OCI-LY1 (cell line): Measurements from ENCODE around the gene FAM193B.

Experiments used
- H2AFZ ChIP-seq: fragments of 200-600 bp; sonication (generic), shearing (Covaris generic); 2 replicates; pipeline ENCODE4 v1.6.0; 2014; ENCODE audit warnings: antibody characterized with exemption, mild to moderate bottlenecking, low read length
- H3F3A ChIP-seq: fragments of 200-600 bp; sonication (generic), shearing (Covaris generic); 2 replicates; pipeline ENCODE4 v1.6.0; 2014; ENCODE audit warnings: mild to moderate bottlenecking, antibody characterized with exemption, low read length, moderate library complexity; ENCODE audit not compliant: insufficient read depth
- H3K27ac ChIP-seq: fragments of 200-600 bp; sonication (generic); 2 replicates; pipeline ENCODE4 v1.5.1; 2014; ENCODE audit warnings: low read length, mixed run types, mild to moderate bottlenecking, low read depth; ENCODE audit not compliant: poor library complexity, severe bottlenecking
- H3K27me3 ChIP-seq: fragments of 200-600 bp; sonication (generic); 2 replicates; pipeline ENCODE4 v1.6.0; 2014; ENCODE audit warnings: antibody characterized with exemption, mild to moderate bottlenecking, low read length, moderate library complexity; ENCODE audit not compliant: insufficient read depth
- H3K36me3 ChIP-seq: fragments of 200-600 bp; sonication (generic); 2 replicates; pipeline ENCODE4 v1.6.1; 2014; ENCODE audit warnings: mild to moderate bottlenecking, antibody characterized with exemption, low read length, moderate library complexity, mixed read lengths; ENCODE audit not compliant: insufficient read depth
- H3K4me1 ChIP-seq: fragments of 200-600 bp; sonication (generic); 2 replicates; pipeline ENCODE4 v1.5.1; 2014; ENCODE audit warnings: mild to moderate bottlenecking, low read length, moderate library complexity; ENCODE audit not compliant: insufficient read depth, severe bottlenecking
- H3K4me2 ChIP-seq: fragments of 200-600 bp; sonication (generic), shearing (Covaris generic); 2 replicates; pipeline ENCODE4 v1.6.1; 2014; ENCODE audit warnings: low read length
- H3K4me3 ChIP-seq: fragments of 200-600 bp; sonication (generic); 2 replicates; pipeline ENCODE4 v1.5.1; 2014; ENCODE audit warnings: low read length, low read depth, mild to moderate bottlenecking, mixed read lengths; ENCODE audit not compliant: poor library complexity, severe bottlenecking
- H3K79me2 ChIP-seq: fragments of 200-600 bp; shearing (Covaris generic); 2 replicates; pipeline ENCODE4 v1.6.1; 2016; ENCODE audit warnings: mixed run types, low read length, mixed read lengths; ENCODE audit not compliant: insufficient read depth
- H3K9ac ChIP-seq: fragments of 200-600 bp; sonication (generic), shearing (Covaris generic); 2 replicates; pipeline ENCODE4 v1.6.1; 2014; ENCODE audit warnings: mild to moderate bottlenecking, low read length, mixed read lengths
- H3K9me2 ChIP-seq: fragments of 200-600 bp; sonication (generic), shearing (Covaris generic); 2 replicates; pipeline ENCODE4 v1.6.1; 2014; ENCODE audit warnings: low read depth, mild to moderate bottlenecking, low read length, mixed read lengths
- H3K9me3 ChIP-seq: fragments of 200-600 bp; shearing (Covaris generic); 2 replicates; pipeline ENCODE4 v1.6.1; 2014; ENCODE audit warnings: low read length, mixed read lengths
- H4K20me1 ChIP-seq: fragments of 200-600 bp; sonication (generic), shearing (Covaris generic); 2 replicates; pipeline ENCODE4 v1.6.0; 2016; ENCODE audit warnings: mild to moderate bottlenecking, low read length; ENCODE audit not compliant: insufficient read depth
- EZH2 ChIP-seq: fragments of 200-600 bp; sonication (generic), shearing (Covaris generic); IDR thresholded peaks from 2 replicates; pipeline ENCODE4 v1.8.0; 2017; ENCODE audit warnings: borderline replicate concordance, mixed run types, mild to moderate bottlenecking, antibody characterized with exemption, low read length, moderate library complexity, mixed read lengths
- TF ChIP-seq, protein P1 (sequence below): fragments of 200-600 bp; sonication (generic), shearing (Covaris generic); IDR thresholded peaks from 2 replicates; pipeline ENCODE4 v1.5.1; 2017; ENCODE audit warnings: mild to moderate bottlenecking, antibody characterized with exemption, low read length, moderate library complexity, mixed read lengths

FAM193B gene

DNA sequence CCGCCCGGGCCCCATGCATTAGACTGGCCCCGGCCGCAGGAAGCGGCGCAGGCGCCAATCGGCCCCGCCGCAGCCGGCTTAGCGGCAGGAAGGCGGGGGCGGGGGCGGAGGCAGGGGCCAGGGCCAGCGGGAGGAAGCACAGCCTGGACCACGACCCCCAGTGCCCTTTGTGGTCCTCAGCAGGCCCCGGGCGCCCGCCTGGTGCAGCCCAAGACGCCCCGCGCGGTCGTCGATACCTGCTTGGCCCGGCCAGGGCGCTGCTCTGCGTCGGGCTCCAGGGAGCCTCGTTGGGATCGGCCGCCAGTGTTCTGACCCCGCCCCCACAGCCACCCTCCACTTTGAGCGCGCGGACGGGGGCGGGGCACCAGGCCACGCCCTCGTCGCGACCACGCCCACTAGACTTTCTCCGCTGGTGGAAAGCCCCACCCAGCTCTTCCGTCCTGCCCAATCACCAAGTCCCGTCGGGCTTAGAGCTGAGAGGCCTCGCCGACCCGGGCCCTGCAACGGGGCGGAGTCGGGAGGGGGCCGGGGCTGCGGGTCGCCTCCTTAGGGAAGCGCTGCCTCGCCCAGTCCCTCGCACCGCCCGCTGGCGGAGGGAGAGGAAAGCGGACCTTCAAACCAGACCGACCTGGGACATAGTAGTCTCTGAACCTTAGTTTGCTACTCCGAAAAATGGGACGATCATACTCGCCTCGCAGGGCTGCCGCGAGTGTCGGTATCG lies 56.9 kb downstream of the FAM193B start, which contains the start of gene PDLIM7:
Gene PDLIM7 (minus strand): TSS at position 313 of the 721 bp plus-strand sequence. CDS start 1,092 bp downstream, outside the sequence.
- H3K9ac ChIP-seq, result peak within 1 kb of the TSS; percentile 81
- peaks cover under 1% of the 10 kb centered on the region; the same call in 1 of the 2 replicates for H3K36me3 ChIP-seq
- no peaks in the 10 kb centered on the region for H3K9me3 ChIP-seq
- H3K9me2 ChIP-seq, result no peaks in the 10 kb centered on the region
- H3K27ac ChIP-seq, result peak within 1 kb of the TSS; percentile 80
- no peak within 1 kb of the TSS for H2AFZ ChIP-seq
- peaks cover 49% of the 10 kb centered on the region for H3K4me1 ChIP-seq
- no peak for TF ChIP-seq EZH2
- TF ChIP-seq, protein P1, sequence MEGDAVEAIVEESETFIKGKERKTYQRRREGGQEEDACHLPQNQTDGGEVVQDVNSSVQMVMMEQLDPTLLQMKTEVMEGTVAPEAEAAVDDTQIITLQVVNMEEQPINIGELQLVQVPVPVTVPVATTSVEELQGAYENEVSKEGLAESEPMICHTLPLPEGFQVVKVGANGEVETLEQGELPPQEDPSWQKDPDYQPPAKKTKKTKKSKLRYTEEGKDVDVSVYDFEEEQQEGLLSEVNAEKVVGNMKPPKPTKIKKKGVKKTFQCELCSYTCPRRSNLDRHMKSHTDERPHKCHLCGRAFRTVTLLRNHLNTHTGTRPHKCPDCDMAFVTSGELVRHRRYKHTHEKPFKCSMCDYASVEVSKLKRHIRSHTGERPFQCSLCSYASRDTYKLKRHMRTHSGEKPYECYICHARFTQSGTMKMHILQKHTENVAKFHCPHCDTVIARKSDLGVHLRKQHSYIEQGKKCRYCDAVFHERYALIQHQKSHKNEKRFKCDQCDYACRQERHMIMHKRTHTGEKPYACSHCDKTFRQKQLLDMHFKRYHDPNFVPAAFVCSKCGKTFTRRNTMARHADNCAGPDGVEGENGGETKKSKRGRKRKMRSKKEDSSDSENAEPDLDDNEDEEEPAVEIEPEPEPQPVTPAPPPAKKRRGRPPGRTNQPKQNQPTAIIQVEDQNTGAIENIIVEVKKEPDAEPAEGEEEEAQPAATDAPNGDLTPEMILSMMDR, result no peak
- peaks cover 7% of the 10 kb centered on the region; the same call in 1 of the 2 replicates for H3F3A ChIP-seq
- no peaks in the 10 kb centered on the region for H3K27me3 ChIP-seq
- H4K20me1 ChIP-seq, result no peaks in the 10 kb centered on the region
- H3K79me2 ChIP-seq, result no peaks in the 10 kb centered on the region
- H3K4me2 ChIP-seq, result peak within 1 kb of the TSS; percentile 71
- peak within 1 kb of the TSS; percentile 80 for H3K4me3 ChIP-seq

GRCh38 chr5:177496727-177497291 lies 57.6 kb downstream of the FAM193B start:
- Histone ChIP-seq H3K27ac (peak overlapping the region; percentile 80), H3K9me2 (no peaks in the 10 kb centered on the region), H2AFZ (no peak overlapping the region), H3K4me2 (peak overlapping the region; percentile 71), H3K36me3 (no peaks in the 10 kb centered on the region), H3K27me3 (no peaks in the 10 kb centered on the region), H3K4me1 (peaks cover 42% of the 10 kb centered on the region), H3K9me3 (no peaks in the 10 kb centered on the region), H3F3A (peaks cover 3% of the 10 kb centered on the region; the same call in 1 of the 2 replicates), H3K79me2 (no peaks in the 10 kb centered on the region), H3K9ac (peak overlapping the region; percentile 81), H3K4me3 (peak overlapping the region; percentile 80), H4K20me1 (no peaks in the 10 kb centered on the region)
- no peak for TF ChIP-seq EZH2
- TF ChIP-seq, protein P1, result no peak

DNA sequence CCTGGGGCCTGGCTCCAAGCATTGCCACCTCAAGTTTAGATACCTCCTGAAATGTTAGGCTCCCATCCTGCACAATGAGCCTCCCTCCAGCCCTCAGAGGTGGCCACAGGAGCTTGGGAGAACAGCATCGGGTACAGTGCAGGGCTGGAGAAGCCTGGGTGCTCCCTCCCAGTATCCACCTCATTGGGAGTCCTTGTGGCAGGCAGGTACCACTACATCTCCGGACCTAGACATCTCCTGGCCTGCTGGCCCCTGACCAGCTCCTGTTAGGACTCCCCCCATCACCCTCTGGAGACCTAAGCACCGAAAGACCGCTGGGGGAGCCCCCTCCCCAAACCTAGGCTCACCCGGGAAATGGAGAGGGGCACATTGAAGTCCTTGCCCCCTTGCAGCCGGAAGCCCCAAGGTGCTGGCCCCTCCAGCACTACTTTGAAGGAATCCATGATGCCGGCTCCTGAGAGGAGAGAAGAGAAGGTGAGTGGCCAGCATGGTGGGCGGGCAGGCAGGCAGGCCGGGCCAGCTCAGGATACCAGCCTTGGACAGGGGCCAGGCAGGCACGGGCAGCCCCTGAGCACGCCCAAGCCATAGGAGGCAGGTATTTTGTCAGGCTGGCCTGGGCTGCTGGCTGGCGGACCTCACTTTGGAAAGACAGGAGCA lies 58.2 kb downstream of the FAM193B start:
- H2AFZ ChIP-seq, result no peak overlapping the region
- H3K9ac ChIP-seq, result peak overlapping the region; percentile 73
- no peak for TF ChIP-seq EZH2
- TF ChIP-seq, protein P1, result no peak
- no peaks in the 10 kb centered on the region for H4K20me1 ChIP-seq
- H3F3A ChIP-seq, result no peaks in the 10 kb centered on the region
- H3K4me1 ChIP-seq, result peaks cover 38% of the 10 kb centered on the region
- no peaks in the 10 kb centered on the region for H3K9me2 ChIP-seq
- H3K4me2 ChIP-seq, result peak overlapping the region; percentile 71
- no peaks in the 10 kb centered on the region for H3K27me3 ChIP-seq
- no peaks in the 10 kb centered on the region for H3K36me3 ChIP-seq
- H3K4me3 ChIP-seq, result peak overlapping the region; percentile 80
- no peaks in the 10 kb centered on the region for H3K9me3 ChIP-seq
- no peaks in the 10 kb centered on the region for H3K79me2 ChIP-seq
- H3K27ac ChIP-seq, result peak overlapping the region; percentile 80
